ENCODE measurements around the gene ZNF226. TPM values are rescaled to one million over a fixed set of nuclear protein-coding genes. Genes with fewer than 3 reads are reported as not detected.
"Not testable (repeated sequence)": the region's sequence is repeated elsewhere in the genome, so short reads cannot be mapped to it uniquely, and the experiment has no call there.

The ZNF226 gene
- total RNA-seq, 1 donor from 2014 or later, result 34.3 TPM

DNA sequence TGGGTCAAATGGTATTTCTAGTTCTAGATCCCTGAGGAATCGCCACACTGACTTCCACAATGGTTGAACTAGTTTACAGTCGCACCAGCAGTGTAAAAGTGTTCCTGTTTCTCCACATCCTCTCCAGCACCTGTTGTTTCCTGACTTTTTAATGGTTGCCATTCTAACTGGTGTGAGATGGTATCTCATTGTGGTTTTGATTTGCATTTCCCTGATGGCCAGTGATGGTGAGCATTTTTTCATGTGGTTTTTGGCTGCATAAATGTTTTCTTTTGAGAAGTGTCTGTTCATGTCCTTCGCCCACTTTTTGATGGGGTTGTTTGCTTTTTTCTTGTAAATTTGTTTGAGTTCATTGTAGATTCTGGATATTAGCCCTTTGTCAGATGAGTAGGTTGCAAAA lies 56.4 kb downstream of the ZNF226 start:
- Mint-ChIP-seq H3K9me3 (peaks cover 37% of the 10 kb centered on the region), H3K36me3 (peaks cover 49% of the 10 kb centered on the region)
- H4K20me1 ChIP-seq (ENCODE audit: low read depth); H3K4me1 Mint-ChIP-seq; H3K4me1 ChIP-seq; H3K27me3 ChIP-seq; H3K27me3 Mint-ChIP-seq (ENCODE audit: insufficient read depth, low read depth); H3K9me3 ChIP-seq (ENCODE audit: low read depth); DNase-seq (ENCODE audit: low spot score); H3K27ac Mint-ChIP-seq; H3K4me3 Mint-ChIP-seq; H3K27ac ChIP-seq; H2AFZ ChIP-seq (replicated peaks); H3F3A ChIP-seq (ENCODE audit: low read depth); H3K4me2 ChIP-seq; H3K9ac ChIP-seq; H3K4me3 ChIP-seq: not testable (repeated sequence)
- Histone ChIP-seq H3K36me3 (peaks cover 12% of the 10 kb centered on the region), H3K79me2 (ENCODE audit: low read depth) (peaks cover 21% of the 10 kb centered on the region)

Other genes with a start within 250 kb of the ZNF226 start
- 13.1 and 16.1 TPM in 2 replicates for gene ZNF45, start 229.8 kb upstream of the ZNF226 start, total RNA-seq (ENCODE audit: low replicate concordance)
- gene ZNF221, start 213.9 kb upstream of the ZNF226 start, total RNA-seq (ENCODE audit: low replicate concordance), result 12.2 and 14.0 TPM in 2 replicates
- gene ZNF155, start 180.9 kb upstream of the ZNF226 start, total RNA-seq (ENCODE audit: low replicate concordance), result 13.5 and 20.2 TPM in 2 replicates
- 3.9 and 4.7 TPM in 2 replicates for gene ZNF230, start 162.1 kb upstream of the ZNF226 start, total RNA-seq (ENCODE audit: low replicate concordance)
- 8.0 and 12.9 TPM in 2 replicates for gene ZNF222, start 139.7 kb upstream of the ZNF226 start, total RNA-seq (ENCODE audit: low replicate concordance)
- 12.2 and 21.1 TPM in 2 replicates for gene ZNF223, start 113.1 kb upstream of the ZNF226 start, total RNA-seq (ENCODE audit: low replicate concordance)
- gene ZNF284, start 92.9 kb upstream of the ZNF226 start, total RNA-seq (ENCODE audit: low replicate concordance), result 4.0 and 5.6 TPM in 2 replicates
- 27.2 and 28.7 TPM in 2 replicates for gene ZNF224, start 70.7 kb upstream of the ZNF226 start, total RNA-seq (ENCODE audit: low replicate concordance)
- gene ZNF225, start 51.7 kb upstream of the ZNF226 start, total RNA-seq (ENCODE audit: low replicate concordance), result 6.2 and 11.2 TPM in 2 replicates
- gene ZNF234, start 23.5 kb upstream of the ZNF226 start, total RNA-seq (ENCODE audit: low replicate concordance), result 10.9 and 14.1 TPM in 2 replicates
- gene ZNF227, start 47.4 kb downstream of the ZNF226 start, total RNA-seq (ENCODE audit: low replicate concordance), result 37.3 and 45.0 TPM in 2 replicates
- 1.2 and 3.1 TPM in 2 replicates for gene ZNF233, start 94.8 kb downstream of the ZNF226 start, total RNA-seq (ENCODE audit: low replicate concordance)
- 8.1 and 9.6 TPM in 2 replicates for gene ZNF235, start 139.9 kb downstream of the ZNF226 start, total RNA-seq (ENCODE audit: low replicate concordance)
- gene ZNF112, start 191.6 kb downstream of the ZNF226 start, total RNA-seq (ENCODE audit: low replicate concordance), result 11.4 and 18.2 TPM in 2 replicates
- gene ZNF285, start 236.5 kb downstream of the ZNF226 start, total RNA-seq (ENCODE audit: low replicate concordance), result 7.1 and 16.6 TPM in 2 replicates

Measured in neural progenitor cell (in vitro differentiated cells).